GM19324 (cell line): Measurements from ENCODE around the gene CBLL1.

ENCODE experiments used
- ATAC-seq: cut with Tn5 transposase; IDR thresholded peaks from one replicate; pipeline ENCODE4 v1.9.1; 2021; ENCODE audit warnings: mild to moderate bottlenecking, moderate library complexity; ENCODE audit not compliant: unreplicated experiment, low FRiP score

Gene CBLL1

DNA sequence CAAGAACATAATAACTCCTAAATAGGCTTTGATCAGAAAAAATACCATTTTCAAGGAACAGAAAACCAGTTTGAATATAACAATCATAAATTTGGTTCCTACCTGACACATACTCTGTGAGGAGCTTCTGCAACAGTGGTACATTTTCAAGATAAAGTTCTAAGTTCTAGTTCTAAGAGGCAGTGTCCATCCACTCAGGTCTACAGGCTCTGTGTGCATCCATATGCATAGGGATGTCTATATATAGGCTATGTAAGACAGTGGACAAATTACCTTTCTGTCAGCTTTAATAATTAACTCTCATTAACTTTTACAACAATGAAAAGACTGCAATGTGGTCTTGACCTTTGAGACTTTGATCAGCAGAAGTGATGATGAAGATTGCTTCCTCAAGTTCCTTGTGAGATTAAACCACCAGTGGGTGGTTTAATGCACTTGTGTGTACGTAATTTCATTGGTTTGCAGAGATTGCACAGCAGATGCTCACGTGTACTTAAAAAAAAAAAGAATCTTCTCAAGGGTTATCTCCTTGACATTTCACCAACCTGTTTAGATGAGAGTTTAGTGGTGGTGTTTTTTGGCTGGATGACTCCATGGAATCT, 59.2 kb downstream of the CBLL1 start, which contains the start of gene SLC26A3:
TSS of gene SLC26A3 (minus strand) at position 215 of the 602 bp plus-strand sequence. CDS start 8,714 bp downstream, outside the sequence.
- ATAC-seq = no peak

DNA sequence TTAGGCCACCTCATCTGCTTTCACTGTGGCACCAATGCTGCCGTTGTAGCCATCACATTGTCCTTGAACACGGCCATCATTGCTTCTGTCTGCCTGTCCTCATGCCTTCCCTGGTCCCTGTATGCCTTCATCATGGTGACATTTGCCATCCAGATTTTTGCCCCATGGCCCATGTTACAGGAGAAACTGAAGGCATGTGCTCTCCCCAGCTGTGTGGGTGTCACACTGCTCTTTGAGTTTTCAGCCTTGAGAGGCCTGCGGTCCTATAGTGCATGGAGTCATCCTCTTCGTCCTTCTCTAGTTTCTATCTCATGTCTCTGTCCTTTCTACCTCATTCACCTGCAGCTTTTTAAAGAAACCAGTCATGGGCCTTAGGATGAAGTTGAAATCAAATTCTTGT, 65.2 kb downstream of the CBLL1 start:
- ATAC-seq = no peak

DNA sequence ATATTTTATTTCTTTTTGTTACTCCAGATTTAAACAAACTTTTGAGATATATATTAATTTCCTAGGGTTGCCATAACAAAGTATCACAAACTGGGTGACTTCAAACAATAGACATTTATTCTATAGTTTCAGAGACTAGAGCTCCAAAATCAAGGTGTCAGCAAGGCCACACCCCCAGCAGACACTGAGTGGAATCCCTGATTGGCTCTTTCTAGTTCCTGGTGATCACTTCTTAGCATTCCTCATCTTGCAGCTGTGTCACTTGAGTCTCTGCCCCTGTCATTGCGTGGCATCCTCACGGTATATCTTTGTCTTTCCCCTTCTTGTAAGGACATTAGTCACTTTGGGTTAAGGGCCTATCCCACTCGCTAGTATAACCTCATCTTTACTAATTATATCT, 66.7 kb downstream of the CBLL1 start:
- no peak for ATAC-seq
